HEK293 (cell line): Measurements from ENCODE around the gene MEGF9.

ENCODE experiments used
- CTCF ChIA-PET: fragments of 350-600 bp; formaldehyde crosslinking; extraction: SDS; loops from one replicate; lab custom pipeline; 2021; ENCODE audit warnings: antibody characterized with exemption; lab: Yijun Ruan, JAX
- POLR2A ChIA-PET: fragments of 300-600 bp; formaldehyde crosslinking; extraction: SDS; loops from one replicate; lab custom pipeline; 2020; ENCODE audit warnings: antibody characterized with exemption, inconsistent platforms; lab: Yijun Ruan, JAX
- H3K27ac ChIP-seq: fragments of 200-500 bp; sonication (Bioruptor generic); 2 replicates; pipeline ENCODE4 v1.5.1; 2014; ENCODE audit warnings: low read depth, low read length, control low read depth, inconsistent platforms; ENCODE audit errors: extremely low read depth
- H3K36me3 ChIP-seq, 2 experiments: fragments of 200-500 bp in 1 of 2; sonication (Bioruptor generic) in 1 of 2; 1 replicate in 1 of 2; 2 replicates in 1 of 2; pipeline ENCODE4 v1.5.1; 2014 to 2017; ENCODE audit warnings: inconsistent platforms in 2 of 2, low read length in 2 of 2; ENCODE audit not compliant: control insufficient read depth in 2 of 2, insufficient read depth in 1 of 2
- H3K4me1 ChIP-seq: fragments of 200-500 bp; sonication (Bioruptor generic); 2 replicates; pipeline ENCODE4 v1.5.1; 2014; ENCODE audit warnings: mild to moderate bottlenecking, low read length, inconsistent platforms; ENCODE audit not compliant: control insufficient read depth, insufficient read depth
- H3K4me3 ChIP-seq: 2 replicates; pipeline ENCODE4 v1.5.1; 2011; ENCODE audit warnings: low read depth, mild to moderate bottlenecking, control low read depth, low read length, moderate library complexity
- H3K9me3 ChIP-seq: fragments of 200-500 bp; sonication (Bioruptor generic); 2 replicates; pipeline ENCODE4 v1.5.1; 2014; ENCODE audit warnings: low read depth, low read length, inconsistent platforms; ENCODE audit not compliant: control insufficient read depth, insufficient read depth
- HIC1 ChIP-seq: fragments of 450-650 bp; formaldehyde crosslinking; IDR thresholded peaks from 2 replicates; pipeline ENCODE4 v1.5.1; 2016; ENCODE audit warnings: missing biosample characterization, missing genetic modification characterization
- KLF7 ChIP-seq: fragments of 450-650 bp; formaldehyde crosslinking; IDR thresholded peaks from 2 replicates; pipeline ENCODE4 v1.5.1; 2016; ENCODE audit warnings: missing biosample characterization, missing genetic modification characterization, borderline replicate concordance
- MYNN ChIP-seq: fragments of 450-650 bp; formaldehyde crosslinking; IDR thresholded peaks from 2 replicates; pipeline ENCODE4 v1.5.1; 2016; ENCODE audit warnings: missing biosample characterization, missing genetic modification characterization, borderline replicate concordance
- PATZ1 ChIP-seq: fragments of 450-650 bp; formaldehyde crosslinking; IDR thresholded peaks from 2 replicates; pipeline ENCODE4 v1.5.1; 2016; ENCODE audit warnings: missing biosample characterization, missing genetic modification characterization
- PRDM10 ChIP-seq: fragments of 450-650 bp; formaldehyde crosslinking; IDR thresholded peaks from 2 replicates; pipeline ENCODE4 v1.5.1; 2016; ENCODE audit warnings: missing biosample characterization, missing genetic modification characterization
- REPIN1 ChIP-seq: fragments of 450-650 bp; formaldehyde crosslinking; IDR thresholded peaks from 2 replicates; pipeline ENCODE4 v1.5.1; 2017; ENCODE audit warnings: missing biosample characterization, missing genetic modification characterization, low read depth
- SP3 ChIP-seq: fragments of 450-650 bp; formaldehyde crosslinking; IDR thresholded peaks from 2 replicates; pipeline ENCODE4 v1.5.1; 2016; ENCODE audit warnings: missing biosample characterization, missing genetic modification characterization
- SP7 ChIP-seq: fragments of 450-650 bp; formaldehyde crosslinking; IDR thresholded peaks from 2 replicates; pipeline ENCODE4 v1.5.1; 2016; ENCODE audit warnings: missing biosample characterization, missing genetic modification characterization
- ZBTB10 ChIP-seq: fragments of 450-650 bp; formaldehyde crosslinking; IDR thresholded peaks from 2 replicates; pipeline ENCODE4 v1.5.1; 2016; ENCODE audit warnings: missing biosample characterization, missing genetic modification characterization
- ZBTB26 ChIP-seq: fragments of 450-650 bp; formaldehyde crosslinking; optimal IDR thresholded peaks from 2 replicates; pipeline ENCODE3; 2016; ENCODE audit warnings: missing biosample characterization, mild to moderate bottlenecking, missing genetic modification characterization
- ZEB2 ChIP-seq: fragments of 450-650 bp; formaldehyde crosslinking; IDR thresholded peaks from 2 replicates; pipeline ENCODE4 v1.5.1; 2016; ENCODE audit warnings: missing biosample characterization, missing genetic modification characterization
- ZNF174 ChIP-seq: fragments of 450-650 bp; formaldehyde crosslinking; IDR thresholded peaks from 2 replicates; pipeline ENCODE4 v1.5.0; 2017; ENCODE audit warnings: missing biosample characterization, mild to moderate bottlenecking, missing genetic modification characterization
- ZNF26 ChIP-seq: fragments of 450-650 bp; formaldehyde crosslinking; IDR thresholded peaks from 2 replicates; pipeline ENCODE4 v1.5.1; 2016; ENCODE audit warnings: missing biosample characterization, missing genetic modification characterization
- ZNF501 ChIP-seq: fragments of 450-650 bp; formaldehyde crosslinking; IDR thresholded peaks from 2 replicates; pipeline ENCODE4 v1.5.1; 2016; ENCODE audit warnings: missing biosample characterization, missing genetic modification characterization
- ZNF544 ChIP-seq: fragments of 450-650 bp; formaldehyde crosslinking; IDR thresholded peaks from 2 replicates; pipeline ENCODE4 v1.5.0; 2017; ENCODE audit warnings: missing biosample characterization, missing genetic modification characterization
- ZNF571 ChIP-seq: fragments of 450-650 bp; formaldehyde crosslinking; IDR thresholded peaks from 2 replicates; pipeline ENCODE4 v1.5.0; 2017; ENCODE audit warnings: missing biosample characterization, missing genetic modification characterization
- ZNF610 ChIP-seq: fragments of 450-650 bp; formaldehyde crosslinking; IDR thresholded peaks from 2 replicates; pipeline ENCODE4 v1.5.1; 2016; ENCODE audit warnings: missing biosample characterization, missing genetic modification characterization, borderline replicate concordance
- ZNF639 ChIP-seq: fragments of 450-650 bp; formaldehyde crosslinking; IDR thresholded peaks from 2 replicates; pipeline ENCODE4 v1.5.1; 2016; ENCODE audit warnings: missing biosample characterization, missing genetic modification characterization
- ZNF768 ChIP-seq: fragments of 450-650 bp; formaldehyde crosslinking; IDR thresholded peaks from 2 replicates; pipeline ENCODE4 v1.5.1; 2018; ENCODE audit warnings: missing biosample characterization, mild to moderate bottlenecking, missing genetic modification characterization
- ZNF777 ChIP-seq: fragments of 450-650 bp; formaldehyde crosslinking; IDR thresholded peaks from 2 replicates; pipeline ENCODE4 v1.5.1; 2017; ENCODE audit warnings: missing biosample characterization, missing genetic modification characterization, borderline replicate concordance

The MEGF9 gene

GRCh38 chr9:120714846-120715388 lies 647 bp upstream of the MEGF9 start:
- ChIA-PET CTCF (interaction anchor here (0.6 to 2.2 kb wide), 4 partner anchors 15 to 95 kb away, joined by 3 to 8 read pairs (median 4); no protein-coding TSS in a partner anchor), POLR2A (interaction anchor here (0.6 to 1.5 kb wide), 7 partner anchors 9 to 95 kb away, joined by 3 to 7 read pairs (median 3); no protein-coding TSS in a partner anchor)
- Histone ChIP-seq H3K9me3 (no peaks in the 10 kb centered on the region), H3K4me1 (peaks cover 13% of the 10 kb centered on the region; the same call in 1 of the 2 replicates), H3K36me3 (no peaks in the 10 kb centered on the region), H3K27ac (peak overlapping the region; percentile 52; the same call in 1 of the 2 replicates), H3K4me3 (peak overlapping the region; percentile 91)
- TF ChIP-seq HIC1 (tag by site-specific recombination) (no peak), ZBTB10 (tag by site-specific recombination) (peak; percentile 91; the same call in 1 of the 2 replicates), ZNF571 (tag by site-specific recombination) (no peak), ZNF501 (tag by site-specific recombination) (no peak), REPIN1 (tag by site-specific recombination) (no peak), ZNF174 (tag by site-specific recombination) (no peak), ZNF768 (tag by site-specific recombination) (no peak), SP7 (tag by site-specific recombination) (peak; percentile 13; the same call in 1 of the 2 replicates), ZBTB26 (tag by site-specific recombination) (peak; percentile 55), ZNF777 (tag by site-specific recombination) (no peak; the same call in 1 of the 2 replicates), ZNF26 (tag by site-specific recombination) (no peak), ZNF639 (tag by site-specific recombination) (peak; percentile 41; the same call in 1 of the 2 replicates), ZEB2 (tag by site-specific recombination) (no peak), ZNF544 (tag by site-specific recombination) (no peak), ZNF610 (0 out of 2 replicates have a peak, but pooled peaks have one; percentile 2), KLF7 (tag by site-specific recombination) (0 out of 2 replicates have a peak, but pooled peaks have one; percentile 19), PRDM10 (no peak), SP3 (tag by site-specific recombination) (no peak), PATZ1 (tag by site-specific recombination) (no peak), MYNN (no peak)
